ENCODE data around the gene TNNT2. TPM values are rescaled to one million over a fixed set of nuclear protein-coding genes. Genes with fewer than 3 reads are reported as not detected.

Gene TNNT2
- total RNA-seq, 2 experiments from 2014 or later = not detected

DNA sequence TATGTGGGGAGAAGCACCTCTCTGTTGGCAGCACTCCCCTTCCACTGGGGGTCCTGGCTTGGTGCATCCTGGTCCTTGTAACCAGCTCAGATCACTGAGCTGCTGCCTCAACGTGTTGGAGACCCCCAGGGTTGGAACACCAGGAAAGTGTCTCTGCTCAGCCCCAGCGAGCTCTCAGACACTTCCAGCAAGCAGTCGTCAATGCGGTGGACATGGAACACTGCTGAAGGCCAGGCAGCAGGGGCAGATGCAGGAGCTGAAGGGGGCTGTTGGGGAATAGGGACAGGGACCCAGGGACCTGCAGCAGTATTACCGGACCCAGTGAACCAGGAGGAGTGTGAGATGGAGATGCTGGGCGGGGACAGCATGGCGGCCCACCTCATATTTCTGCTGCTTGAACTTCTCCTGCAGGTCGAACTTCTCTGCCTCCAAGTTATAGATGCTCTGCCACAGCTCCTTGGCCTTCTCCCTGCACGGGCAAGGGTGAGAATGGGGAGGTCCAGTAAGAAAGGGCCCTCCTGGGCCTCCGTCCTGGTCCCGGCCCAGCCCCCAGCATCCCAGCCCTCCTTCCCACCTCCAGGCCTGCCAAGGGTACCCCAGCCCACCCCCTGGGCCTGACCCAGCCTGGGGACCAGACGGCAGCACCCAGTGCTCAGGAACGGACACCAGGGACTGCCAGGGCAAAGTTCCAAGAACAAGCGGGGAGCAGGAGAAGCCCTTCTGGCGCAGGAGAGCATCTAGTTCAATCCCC is 16.4 kb downstream of the TNNT2 start:
- Mint-ChIP-seq H3K36me3 (ENCODE audit: low read depth) (no peaks in the 10 kb centered on the region), H3K27ac (no peak overlapping the region), H3K4me1 (no peaks in the 10 kb centered on the region), H3K27me3 (peaks cover 5% of the 10 kb centered on the region), H3K9me3 (ENCODE audit: low read depth) (no peaks in the 10 kb centered on the region), H3K4me3 (no peak overlapping the region)
- ATAC-seq = no peak
- POLR2A ChIA-PET = no interaction called here
- CTCF ChIA-PET = interaction anchor here (0.6 to 5.7 kb wide), 9 partner anchors 14 to 228 kb away, joined by 3 to 23 read pairs (median 5); partner anchors contain the start of gene TNNT2
- DNase-seq = no peak
- intact Hi-C loops (cut with DNase I, micrococcal nuclease) = loop anchor here (1.0 kb wide), 1 partner anchor 107 kb away; no protein-coding TSS in a partner anchor

DNA sequence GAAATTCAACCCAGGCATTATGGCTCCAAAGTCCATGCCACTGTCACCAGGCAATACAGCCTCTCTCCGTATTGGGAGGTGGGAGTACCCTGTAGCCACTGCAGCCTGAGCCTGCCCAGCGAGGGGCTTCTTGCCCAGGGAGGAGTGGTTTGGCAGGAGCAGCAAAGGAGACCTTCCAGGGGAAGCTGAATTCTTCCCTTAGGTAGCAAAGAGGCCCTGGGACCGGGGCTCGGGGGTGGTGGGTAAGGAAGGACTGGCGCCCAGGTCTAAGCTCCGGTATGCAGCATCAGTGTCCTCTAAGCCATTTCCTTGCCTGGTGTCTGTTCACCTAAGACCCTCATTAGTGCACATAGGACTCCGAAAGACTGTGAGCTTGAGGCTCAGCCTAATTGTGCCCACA is 17.0 kb downstream of the TNNT2 start:
- peaks cover 5% of the 10 kb centered on the region for H3K27me3 Mint-ChIP-seq
- H3K4me1 Mint-ChIP-seq = no peaks in the 10 kb centered on the region
- DNase-seq = no peak
- no peak overlapping the region for H3K27ac Mint-ChIP-seq
- H3K4me3 Mint-ChIP-seq = no peak overlapping the region
- intact Hi-C loops (cut with DNase I, micrococcal nuclease) = no loop called here
- H3K9me3 Mint-ChIP-seq (ENCODE audit: low read depth) = no peaks in the 10 kb centered on the region
- POLR2A ChIA-PET = no interaction called here
- ATAC-seq = no peak
- CTCF ChIA-PET = interaction anchor here (0.5 to 5.7 kb wide), 6 partner anchors 13 to 833 kb away, joined by 3 to 23 read pairs (median 4); partner anchors contain the start of genes LGR6 and TNNT2
- H3K36me3 Mint-ChIP-seq (ENCODE audit: low read depth) = no peaks in the 10 kb centered on the region

DNA sequence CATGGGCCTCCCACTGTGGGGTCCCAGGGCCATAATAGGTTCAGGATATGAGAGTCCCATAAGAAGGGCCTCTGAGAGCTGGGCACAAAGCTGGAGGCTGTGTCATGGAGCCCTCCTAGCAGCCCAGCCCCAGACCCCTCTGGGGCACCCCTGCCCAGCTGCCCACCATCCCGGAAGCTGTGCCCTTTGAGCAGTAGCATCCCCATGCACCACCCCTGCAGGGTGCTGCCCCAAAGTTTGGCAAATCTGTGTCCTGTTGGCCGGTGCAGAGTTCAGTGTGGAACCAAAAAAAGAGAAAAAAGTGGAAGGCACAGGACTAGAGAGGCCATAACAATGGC is 17.6 kb downstream of the TNNT2 start:
- ChIA-PET CTCF (interaction anchor here (0.8 to 5.7 kb wide), 3 partner anchors 13 to 551 kb away, joined by 3 to 23 read pairs (median 3); no protein-coding TSS in a partner anchor), POLR2A (no interaction called here)
- H3K9me3 Mint-ChIP-seq (ENCODE audit: low read depth) = no peaks in the 10 kb centered on the region
- no peaks in the 10 kb centered on the region for H3K36me3 Mint-ChIP-seq (ENCODE audit: low read depth)
- H3K27me3 Mint-ChIP-seq = peaks cover 5% of the 10 kb centered on the region
- H3K4me1 Mint-ChIP-seq = no peaks in the 10 kb centered on the region
- intact Hi-C loops (cut with DNase I, micrococcal nuclease) = no loop called here
- no peak overlapping the region for H3K27ac Mint-ChIP-seq
- no peak overlapping the region for H3K4me3 Mint-ChIP-seq
- ATAC-seq (no peak), DNase-seq (no peak)

DNA sequence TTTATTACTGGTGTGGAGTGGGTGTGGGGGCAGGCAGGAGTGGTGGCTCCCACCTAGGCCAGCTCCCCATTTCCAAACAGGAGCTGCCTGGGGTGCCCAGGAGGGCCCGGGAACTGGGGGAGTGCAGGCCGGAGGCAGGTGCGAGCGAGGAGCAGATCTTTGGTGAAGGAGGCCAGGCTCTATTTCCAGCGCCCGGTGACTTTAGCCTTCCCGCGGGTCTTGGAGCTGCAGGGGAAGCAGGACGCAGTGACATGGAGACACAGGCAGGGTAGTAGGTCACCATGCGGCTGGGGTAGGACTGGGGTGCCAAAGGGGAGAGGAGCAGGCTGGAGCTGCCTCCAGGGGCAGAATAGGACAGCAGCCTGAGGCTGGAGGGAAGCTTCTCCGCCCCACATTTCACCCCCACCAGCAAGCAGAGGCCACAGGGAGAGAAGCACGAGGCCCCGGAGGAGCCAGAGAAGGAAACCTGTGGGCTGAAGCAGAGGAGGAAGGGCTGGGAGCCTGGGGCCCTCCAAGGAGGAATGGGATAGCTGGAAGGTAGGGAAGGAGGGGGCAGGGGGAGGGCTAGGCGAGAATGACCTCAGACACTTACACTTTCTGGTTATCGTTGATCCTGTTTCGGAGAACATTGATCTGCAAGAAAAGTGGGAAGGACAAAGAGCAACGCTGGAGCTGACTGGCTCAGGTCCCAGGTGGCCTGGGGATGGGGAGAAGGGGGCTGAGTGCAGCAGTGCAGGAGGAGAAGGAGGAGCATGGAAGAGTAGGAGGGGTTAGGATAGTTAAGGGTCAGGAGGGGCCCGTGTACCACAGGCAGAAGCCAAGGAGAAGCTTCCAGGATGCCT is 18.2 kb downstream of the TNNT2 start:
- ATAC-seq (no peak), DNase-seq (no peak)
- H3K27me3 Mint-ChIP-seq = peaks cover 5% of the 10 kb centered on the region
- ChIA-PET POLR2A (no interaction called here), CTCF (interaction anchor here (0.8 to 5.7 kb wide), 5 partner anchors 12 to 551 kb away, joined by 3 to 23 read pairs (median 3); no protein-coding TSS in a partner anchor)
- intact Hi-C loops (cut with DNase I, micrococcal nuclease) = no loop called here
- H3K4me1 Mint-ChIP-seq = no peaks in the 10 kb centered on the region
- no peaks in the 10 kb centered on the region for H3K9me3 Mint-ChIP-seq (ENCODE audit: low read depth)
- no peak overlapping the region for H3K27ac Mint-ChIP-seq
- no peak overlapping the region for H3K4me3 Mint-ChIP-seq
- H3K36me3 Mint-ChIP-seq (ENCODE audit: low read depth) = no peaks in the 10 kb centered on the region

DNA sequence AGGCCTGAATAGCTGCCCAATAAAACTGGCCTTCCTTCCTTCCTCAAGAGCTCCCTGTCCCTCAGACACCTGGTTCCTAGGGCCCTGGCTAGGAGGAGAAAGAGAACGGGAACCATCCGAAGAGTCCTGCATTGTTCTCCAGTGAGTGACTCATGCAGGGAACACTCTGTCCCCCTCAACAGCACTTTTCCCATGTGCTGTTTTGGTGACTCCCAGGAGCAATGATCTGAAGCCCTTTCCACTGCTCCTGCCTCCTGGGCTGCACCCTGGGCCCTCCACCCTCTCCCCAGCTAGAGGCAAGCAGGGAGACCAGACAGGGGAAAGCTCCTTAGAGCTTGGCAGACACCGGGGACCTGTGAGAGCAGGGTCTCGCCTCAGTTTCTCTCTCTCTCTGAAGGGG is 18.9 kb downstream of the TNNT2 start:
- CTCF ChIA-PET = interaction anchor here (0.7 to 5.7 kb wide), 4 partner anchors 11 to 358 kb away, joined by 3 to 23 read pairs (median 4); no protein-coding TSS in a partner anchor
- H3K27ac Mint-ChIP-seq = no peak overlapping the region

DNA sequence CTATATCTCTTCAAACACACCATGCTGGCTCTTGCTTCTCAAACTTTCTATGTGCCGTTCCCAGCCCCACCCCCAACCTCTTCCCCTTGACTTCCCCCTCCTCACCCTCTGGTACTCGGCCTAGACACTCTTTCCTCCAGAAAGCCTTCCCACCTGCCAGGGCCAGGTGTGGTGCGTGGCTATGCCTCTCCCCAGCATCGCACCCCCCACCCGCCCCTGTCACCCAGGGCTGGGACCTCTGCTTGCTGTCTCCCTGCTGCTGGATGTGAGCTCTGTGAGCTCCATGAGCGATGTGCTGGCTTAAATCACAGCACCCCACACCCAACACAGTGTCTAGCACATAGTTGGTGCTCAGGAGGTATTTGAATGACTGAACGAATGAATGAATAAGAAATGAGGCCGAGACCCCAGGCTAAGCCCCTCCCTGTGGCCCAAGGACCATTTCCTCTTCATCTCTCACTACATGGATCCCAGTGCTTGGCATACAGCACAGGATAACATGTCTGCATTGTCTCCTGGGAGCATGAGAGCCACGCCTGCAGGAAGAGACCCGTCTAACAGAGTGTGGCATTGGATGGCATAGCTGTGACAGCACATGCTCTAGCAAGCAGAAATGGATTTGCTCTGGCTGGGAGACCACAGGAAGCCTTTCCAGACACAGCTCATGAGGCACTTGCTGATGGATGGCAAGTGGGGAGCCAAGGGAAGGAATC is 19.7 kb downstream of the TNNT2 start:
- Mint-ChIP-seq H3K4me1 (no peaks in the 10 kb centered on the region), H3K9me3 (ENCODE audit: low read depth) (no peaks in the 10 kb centered on the region), H3K36me3 (ENCODE audit: low read depth) (no peaks in the 10 kb centered on the region), H3K4me3 (no peak overlapping the region), H3K27ac (no peak overlapping the region), H3K27me3 (peaks cover 2% of the 10 kb centered on the region)
- intact Hi-C loops (cut with DNase I, micrococcal nuclease) = no loop called here
- ATAC-seq (no peak), DNase-seq (no peak)
- ChIA-PET CTCF (interaction anchor here (0.7 to 5.7 kb wide), 3 partner anchors 11 to 117 kb away, joined by 3 to 23 read pairs (median 5); no protein-coding TSS in a partner anchor), POLR2A (no interaction called here)

More for the DNA sequence above, 18.9 kb downstream of the TNNT2 start:
- Mint-ChIP-seq H3K36me3 (ENCODE audit: low read depth) (no peaks in the 10 kb centered on the region), H3K4me1 (no peaks in the 10 kb centered on the region), H3K4me3 (no peak overlapping the region), H3K9me3 (ENCODE audit: low read depth) (no peaks in the 10 kb centered on the region), H3K27me3 (peaks cover 5% of the 10 kb centered on the region)
- intact Hi-C loops (cut with DNase I, micrococcal nuclease) = no loop called here
- POLR2A ChIA-PET = no interaction called here
- ATAC-seq (no peak), DNase-seq (no peak)

DNA sequence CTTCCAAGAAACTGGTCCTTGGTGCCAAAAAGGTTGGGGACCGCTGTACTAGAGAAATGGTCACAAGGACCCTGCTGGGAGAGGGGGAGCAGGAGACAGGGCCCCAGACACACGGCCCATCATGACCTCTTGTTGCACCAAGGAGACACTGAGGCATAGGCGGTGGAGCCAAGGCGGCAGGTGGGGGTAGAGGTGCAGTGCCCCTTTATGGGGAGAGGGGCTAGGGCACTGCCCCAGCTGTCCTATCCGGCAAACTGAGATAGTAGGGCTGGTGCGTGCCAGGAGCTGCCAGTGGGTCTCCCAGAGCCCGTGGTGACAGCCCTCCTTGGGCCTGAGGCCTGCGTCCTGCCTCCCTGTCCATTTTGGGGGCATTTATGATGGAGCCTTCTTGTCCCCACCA is 20.3 kb downstream of the TNNT2 start:
- DNase-seq = no peak
- Mint-ChIP-seq H3K4me3 (no peak overlapping the region), H3K27ac (no peak overlapping the region), H3K9me3 (ENCODE audit: low read depth) (no peaks in the 10 kb centered on the region), H3K36me3 (ENCODE audit: low read depth) (no peaks in the 10 kb centered on the region), H3K27me3 (peaks cover under 1% of the 10 kb centered on the region), H3K4me1 (no peaks in the 10 kb centered on the region)
- intact Hi-C loops (cut with DNase I, micrococcal nuclease) = no loop called here
- ChIA-PET CTCF (interaction anchor here (0.9 kb wide), 1 partner anchor 15 kb away, joined by 3 read pairs; no protein-coding TSS in a partner anchor), POLR2A (interaction anchor here (0.6 kb wide), 1 partner anchor 58 kb away, joined by 3 read pairs; no protein-coding TSS in a partner anchor)
- no peak for ATAC-seq

DNA sequence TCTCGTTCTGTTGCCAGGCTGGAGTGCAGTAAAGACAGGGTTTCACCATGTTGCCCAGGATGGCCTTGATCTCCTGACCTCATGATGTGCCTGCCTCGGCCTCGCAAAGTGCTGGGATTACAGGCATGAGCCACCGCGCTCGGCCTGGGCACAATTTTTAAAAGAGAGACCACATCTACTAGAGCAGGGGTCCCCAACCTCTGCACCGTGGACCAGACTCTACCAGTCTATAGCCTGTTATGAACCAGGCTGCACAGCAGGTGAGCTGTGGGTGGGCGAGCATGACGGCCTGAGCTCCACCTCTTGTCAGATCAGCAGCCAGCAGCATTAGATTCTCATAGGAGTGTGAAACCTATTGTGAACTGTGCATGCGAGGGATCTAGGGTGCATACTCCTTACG is 20.8 kb downstream of the TNNT2 start:
- ATAC-seq (no peak), DNase-seq (no peak)
- Mint-ChIP-seq H3K4me3 (no peak overlapping the region), H3K36me3 (ENCODE audit: low read depth) (no peaks in the 10 kb centered on the region), H3K27ac (no peak overlapping the region), H3K9me3 (ENCODE audit: low read depth) (no peaks in the 10 kb centered on the region), H3K4me1 (no peaks in the 10 kb centered on the region), H3K27me3 (no peaks in the 10 kb centered on the region)
- POLR2A ChIA-PET = interaction anchor here (0.6 kb wide), 1 partner anchor 58 kb away, joined by 3 read pairs; no protein-coding TSS in a partner anchor
- intact Hi-C loops (cut with DNase I, micrococcal nuclease) = no loop called here
- CTCF ChIA-PET = no interaction called here

DNA sequence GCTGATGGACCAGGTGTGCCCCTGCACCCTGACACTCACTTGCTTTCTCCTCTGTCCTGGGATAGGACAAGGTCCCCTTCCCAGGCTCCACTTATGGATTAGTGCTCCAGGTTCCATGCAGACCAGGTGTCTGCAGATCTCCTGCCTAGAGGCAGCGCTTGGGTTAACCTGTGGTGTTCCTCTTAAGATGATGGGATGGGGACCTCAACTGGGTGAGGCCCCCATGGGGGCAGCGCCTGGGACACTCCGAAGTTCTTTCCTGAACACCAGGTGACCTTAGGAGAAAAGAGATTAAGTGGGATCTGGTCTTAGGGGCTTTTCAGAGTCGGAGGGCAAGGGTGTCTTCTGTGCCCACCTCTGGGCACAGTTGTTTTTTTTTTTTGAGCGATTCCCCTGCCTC is 21.2 kb downstream of the TNNT2 start:
- H3K36me3 Mint-ChIP-seq (ENCODE audit: low read depth) = no peaks in the 10 kb centered on the region
- no peak overlapping the region for H3K27ac Mint-ChIP-seq
- no peaks in the 10 kb centered on the region for H3K9me3 Mint-ChIP-seq (ENCODE audit: low read depth)
- H3K4me1 Mint-ChIP-seq = no peaks in the 10 kb centered on the region
- intact Hi-C loops (cut with DNase I, micrococcal nuclease) = no loop called here
- POLR2A ChIA-PET = no interaction called here
- no peak for ATAC-seq
- CTCF ChIA-PET = no interaction called here
- no peak overlapping the region for H3K4me3 Mint-ChIP-seq
- H3K27me3 Mint-ChIP-seq = peaks cover 4% of the 10 kb centered on the region
- DNase-seq = no peak

DNA sequence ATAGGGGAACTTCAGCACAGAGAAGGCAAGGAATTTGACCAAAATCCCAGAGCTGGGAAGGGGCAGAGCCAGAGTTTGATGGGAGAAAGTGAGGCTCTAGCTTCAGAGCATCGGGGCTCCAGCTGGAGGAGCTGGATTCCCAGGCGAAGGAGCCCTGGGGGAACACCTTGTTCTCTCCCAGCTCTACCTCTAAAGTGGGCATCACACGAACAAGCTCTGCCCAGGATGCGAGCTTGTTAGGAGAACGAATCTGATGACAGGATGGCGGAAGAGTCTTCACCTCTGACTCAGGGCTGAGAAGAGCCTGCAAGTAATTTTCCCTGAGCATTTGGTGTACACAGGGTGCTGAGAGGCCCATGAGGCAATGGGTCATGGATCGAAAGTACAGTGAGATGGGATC is 22.0 kb downstream of the TNNT2 start:
- H3K27ac Mint-ChIP-seq = no peak overlapping the region
- H3K36me3 Mint-ChIP-seq (ENCODE audit: low read depth) = no peaks in the 10 kb centered on the region
- intact Hi-C loops (cut with DNase I, micrococcal nuclease) = no loop called here
- DNase-seq (no peak), ATAC-seq (no peak)
- ChIA-PET CTCF (interaction anchor here (0.6 to 1.1 kb wide), 3 partner anchors 16 to 54 kb away, joined by 3 to 5 read pairs (median 3); no protein-coding TSS in a partner anchor), POLR2A (interaction anchor here (0.6 kb wide), 1 partner anchor 28 kb away, joined by 6 read pairs; no protein-coding TSS in a partner anchor)
- no peak overlapping the region for H3K4me3 Mint-ChIP-seq
- H3K4me1 Mint-ChIP-seq = no peaks in the 10 kb centered on the region
- H3K27me3 Mint-ChIP-seq = peaks cover 7% of the 10 kb centered on the region
- H3K9me3 Mint-ChIP-seq (ENCODE audit: low read depth) = no peaks in the 10 kb centered on the region

DNA sequence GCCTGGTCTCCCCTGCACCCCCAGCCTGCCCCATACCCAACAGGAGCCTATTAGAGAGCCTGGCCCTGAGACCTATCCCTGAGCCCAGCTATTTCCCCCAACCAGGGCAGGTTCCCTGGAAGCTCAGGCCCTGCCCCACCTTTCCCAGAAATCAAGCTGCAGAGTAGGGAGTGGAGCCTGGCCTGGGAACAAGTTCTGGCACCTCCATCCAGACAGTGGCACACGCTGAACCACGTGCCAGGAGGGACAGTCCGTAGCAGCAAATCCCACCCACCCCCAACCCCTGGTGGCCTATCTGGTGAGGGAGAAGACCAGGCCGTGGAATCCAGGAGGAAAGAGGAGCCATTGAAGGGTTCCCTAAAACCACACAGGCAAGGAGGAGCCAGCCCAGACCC is 22.6 kb downstream of the TNNT2 start:
- intact Hi-C loops (cut with DNase I, micrococcal nuclease) = no loop called here
- no peaks in the 10 kb centered on the region for H3K9me3 Mint-ChIP-seq (ENCODE audit: low read depth)
- H3K36me3 Mint-ChIP-seq (ENCODE audit: low read depth) = no peaks in the 10 kb centered on the region
- CTCF ChIA-PET = interaction anchor here (1.0 to 1.1 kb wide), 2 partner anchors 16 to 37 kb away, joined by 3 to 5 read pairs; no protein-coding TSS in a partner anchor
- no peak for ATAC-seq
- POLR2A ChIA-PET = no interaction called here
- H3K4me1 Mint-ChIP-seq = no peaks in the 10 kb centered on the region
- DNase-seq = no peak
- H3K4me3 Mint-ChIP-seq = no peak overlapping the region
- H3K27me3 Mint-ChIP-seq = peaks cover 7% of the 10 kb centered on the region
- H3K27ac Mint-ChIP-seq = no peak overlapping the region
